HG02970 (cell line): ENCODE results near the gene CCDC170.
"Not testable (repeated sequence)": the region's sequence is repeated elsewhere in the genome, so short reads cannot be mapped to it uniquely, and the experiment has no call there.

Experiments
- ATAC-seq: cut with Tn5 transposase; IDR thresholded peaks from one replicate; pipeline ENCODE4 v1.9.1; 2021; ENCODE audit warnings: mild to moderate bottlenecking, moderate library complexity, moderate number of reproducible peaks; ENCODE audit not compliant: unreplicated experiment, low FRiP score

The CCDC170 gene

GRCh38 chr6:151539506-151540268 lies 45.9 kb downstream of the CCDC170 start:
- ATAC-seq = no peak

- ATAC-seq = no peak
These were observed 50.6 kb downstream of the CCDC170 start for GRCh38 chr6:151544453-151544852.

- ATAC-seq = not testable (repeated sequence)
These were observed 51.1 kb downstream of the CCDC170 start for GRCh38 chr6:151544884-151545283.

GRCh38 chr6:151546941-151547659 lies 53.3 kb downstream of the CCDC170 start:
- ATAC-seq = no peak

GRCh38 chr6:151548201-151548600 lies 54.4 kb downstream of the CCDC170 start:
- ATAC-seq = no peak

DNA sequence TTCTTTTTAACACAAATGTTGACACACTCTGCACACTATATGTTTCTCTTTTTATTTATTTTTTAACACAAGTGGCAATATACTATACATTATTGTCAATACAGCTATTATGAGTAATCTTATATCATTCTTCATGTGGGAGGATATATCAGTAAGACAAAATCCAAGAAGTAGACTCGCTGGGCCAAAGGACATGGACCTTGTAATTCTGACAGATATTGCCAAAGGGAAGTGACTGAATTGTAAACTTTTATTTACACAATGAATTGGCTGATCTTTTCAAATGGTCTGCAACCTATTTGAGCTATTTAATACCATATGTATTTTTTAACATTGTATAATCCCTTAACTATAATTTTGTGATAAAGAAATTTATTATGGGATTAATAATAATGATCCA lies 56.0 kb downstream of the CCDC170 start:
- ATAC-seq = no peak

- no peak for ATAC-seq
These were observed 56.8 kb downstream of the CCDC170 start for GRCh38 chr6:151550618-151551017.

DNA sequence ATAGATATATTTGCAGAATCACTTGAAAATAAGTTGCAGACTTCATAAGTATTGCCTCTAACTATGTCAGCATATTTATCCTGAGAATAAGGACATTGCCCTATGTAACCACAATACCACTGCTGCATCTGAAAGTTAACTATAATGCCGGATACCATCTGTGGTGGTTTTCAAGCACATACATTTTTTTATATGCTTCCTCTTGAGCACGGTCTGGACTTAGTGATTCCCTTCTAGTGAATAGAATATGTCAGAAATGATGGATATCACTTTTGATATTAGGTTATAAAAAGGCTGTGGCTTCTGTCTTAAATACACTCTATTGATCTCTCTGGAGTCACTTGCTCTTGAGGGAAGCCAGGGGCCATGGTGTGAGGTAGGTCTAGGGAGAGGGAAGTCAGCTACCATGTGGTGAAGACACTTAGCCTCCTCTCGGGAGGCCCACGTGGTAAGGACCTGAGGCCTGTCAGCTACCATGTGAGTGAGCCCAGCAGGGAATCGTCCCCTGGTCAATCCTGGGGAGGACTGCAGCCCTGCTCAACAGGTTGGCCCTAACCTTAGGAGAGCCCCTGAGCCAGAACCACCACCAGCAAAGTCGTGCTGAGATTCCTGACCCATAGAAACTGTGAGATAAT lies 57.5 kb downstream of the CCDC170 start:
- no peak for ATAC-seq

- no peak for ATAC-seq
These were observed 59.8 kb downstream of the CCDC170 start for GRCh38 chr6:151553416-151554165.

GRCh38 chr6:151561238-151561637 lies 67.4 kb downstream of the CCDC170 start:
- ATAC-seq = no peak

- ATAC-seq = no peak
These were observed 70.8 kb downstream of the CCDC170 start for GRCh38 chr6:151564654-151565053.

GRCh38 chr6:151565940-151566339 lies 72.1 kb downstream of the CCDC170 start:
- no peak for ATAC-seq

- ATAC-seq = no peak
These were observed 72.7 kb downstream of the CCDC170 start for GRCh38 chr6:151566557-151566956.

- ATAC-seq = no peak
These were observed 82.8 kb downstream of the CCDC170 start for GRCh38 chr6:151576633-151577032.

DNA sequence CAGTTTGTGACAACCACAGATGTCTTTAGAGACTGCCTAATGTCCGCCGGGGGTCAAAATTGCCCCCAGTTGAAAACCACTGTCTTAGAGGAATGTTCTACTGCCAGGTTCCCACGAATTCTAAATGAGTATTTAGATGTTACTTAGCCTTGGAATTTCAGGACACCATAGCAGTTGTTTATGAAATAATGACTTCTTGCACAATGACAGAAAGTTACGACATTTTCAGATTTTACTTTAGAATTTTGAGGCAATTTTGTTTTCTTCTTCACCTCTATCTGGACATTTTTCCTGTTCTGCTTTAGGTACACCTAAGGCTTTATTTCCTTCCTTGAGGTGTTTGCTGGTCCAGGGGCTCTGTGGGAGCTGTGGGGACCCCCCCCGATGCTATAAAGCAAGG lies 83.4 kb downstream of the CCDC170 start:
- no peak for ATAC-seq

DNA sequence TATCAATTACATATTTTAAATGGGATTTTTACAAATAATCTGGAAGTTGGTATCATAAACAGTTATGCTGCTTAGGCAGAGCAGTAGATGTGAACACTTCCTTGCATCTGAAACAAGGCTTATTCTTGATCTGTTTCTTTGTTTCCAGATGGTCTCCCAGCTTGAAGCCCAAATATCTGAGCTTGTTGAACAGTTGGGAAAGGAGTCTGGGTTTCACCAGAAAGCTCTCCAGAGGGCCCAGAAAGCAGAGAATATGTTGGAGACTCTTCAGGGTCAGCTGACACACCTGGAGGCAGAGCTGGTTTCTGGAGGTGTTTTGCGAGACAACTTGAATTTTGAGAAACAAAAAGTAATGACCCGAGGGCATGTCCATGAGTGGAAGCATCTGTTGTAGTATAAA lies 91.9 kb downstream of the CCDC170 start:
- no peak for ATAC-seq

DNA sequence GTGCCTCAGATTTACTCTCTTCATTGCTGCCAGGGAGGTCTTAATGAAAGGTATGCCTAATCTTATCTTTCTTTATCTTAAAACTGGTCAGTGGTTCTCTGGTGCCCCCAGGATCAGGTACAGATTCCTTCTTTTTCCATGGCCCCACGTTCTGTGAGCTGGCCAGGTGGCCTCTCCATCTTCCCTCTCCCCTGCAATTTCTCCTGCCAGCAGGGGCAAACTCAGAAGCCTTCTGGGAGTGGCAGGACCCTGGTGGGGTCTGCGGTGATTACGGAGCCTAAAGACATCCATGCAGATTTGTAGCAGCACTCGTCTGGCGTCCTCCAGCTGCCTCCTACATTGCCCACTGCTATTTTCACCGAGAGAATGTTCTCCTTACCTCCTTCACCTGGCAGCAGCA lies 95.8 kb downstream of the CCDC170 start:
- no peak for ATAC-seq

DNA sequence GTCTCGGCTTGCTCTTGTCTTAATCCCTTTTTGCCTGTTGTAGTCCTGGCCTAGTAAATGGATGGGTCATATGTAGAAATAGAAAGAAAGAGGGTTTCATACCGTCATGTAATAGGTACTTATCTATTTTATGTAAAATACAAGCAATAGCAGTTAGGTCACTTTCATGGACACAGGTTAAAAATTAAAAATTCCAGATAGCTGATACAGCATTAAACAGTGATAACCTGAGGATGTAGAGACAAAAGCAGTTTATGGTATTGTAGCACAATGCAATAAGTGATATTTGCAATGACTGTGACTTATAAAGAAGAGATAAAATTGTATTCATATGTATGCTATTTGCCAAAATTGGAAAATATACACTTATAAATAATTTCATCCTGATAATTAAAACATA lies 96.9 kb downstream of the CCDC170 start:
- ATAC-seq = no peak

DNA sequence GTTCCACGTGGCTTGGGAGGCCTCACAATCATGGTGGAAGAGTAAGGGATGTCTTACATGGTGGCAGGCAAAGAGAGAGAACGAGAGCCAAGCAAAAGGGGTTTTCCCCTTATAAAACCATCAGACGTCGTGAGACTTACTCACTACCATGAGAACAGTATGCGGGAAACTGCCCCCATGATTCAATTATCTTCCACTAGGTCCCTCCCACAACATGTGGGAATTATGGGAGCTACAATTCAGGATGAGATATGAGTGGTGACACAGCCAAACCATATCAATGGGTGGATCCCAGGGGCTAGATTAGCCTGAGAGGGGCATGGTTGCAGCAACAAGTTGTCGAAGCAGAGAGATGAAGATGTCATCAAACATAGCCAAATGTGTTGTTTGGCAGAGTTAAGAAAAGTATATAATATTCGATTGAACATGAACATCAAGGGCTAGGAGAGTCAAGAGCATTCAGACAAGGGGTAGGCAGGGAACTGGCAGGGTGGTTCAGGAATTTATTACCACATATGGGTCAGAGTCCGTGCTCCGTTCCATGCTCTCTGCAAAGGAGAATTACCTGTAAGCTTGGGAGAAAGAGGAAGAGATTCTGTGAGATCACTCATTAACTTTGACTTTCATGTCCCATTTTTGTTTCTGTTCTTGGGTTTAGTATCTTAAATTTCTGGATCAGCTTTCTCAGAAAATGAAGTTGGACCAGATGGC lies 98.8 kb downstream of the CCDC170 start:
- ATAC-seq = no peak
